Panc1 (cell line): ENCODE measurements around the gene STEAP1B. TPM values are rescaled to one million over a fixed set of nuclear protein-coding genes. Genes with fewer than 3 reads are reported as not detected.
"Not testable (repeated sequence)": the region's sequence is repeated elsewhere in the genome, so short reads cannot be mapped to it uniquely, and the experiment has no call there.

ENCODE experiments used
- ATAC-seq: fragments of 200-7000 bp; cut with Tn5 transposase; 2 replicates; pipeline ENCODE4 v1.9.1; 2020; ENCODE audit warnings: mild to moderate bottlenecking, moderate library complexity
- BruUV-seq: library from RNA; stranded (reverse); fragments of 400-500 nt; replicated peaks from 2 replicates; lab custom pipeline; 2021; lab: Mats Ljungman, UMichigan
- CTCF ChIA-PET: fragments of 300-600 bp; sonication (Branson Sonifier 250); formaldehyde crosslinking; loops from one replicate; lab custom pipeline; 2022; ENCODE audit warnings: antibody characterized with exemption; lab: Charles Lee
- POLR2A ChIA-PET: fragments of 300-600 bp; sonication (Branson Sonifier 250); formaldehyde crosslinking; loops from one replicate; lab custom pipeline; 2022; ENCODE audit warnings: antibody characterized with exemption; lab: Charles Lee
- DNase-seq: peaks from one replicate; pipeline ENCODE4 v3.0.0-alpha.2; 2010; ENCODE audit warnings: low read depth, low spot score
- H3K27ac ChIP-seq: 2 replicates; pipeline ENCODE4 v1.5.1; 2011; ENCODE audit warnings: mild to moderate bottlenecking, low read length, inconsistent platforms
- H3K27me3 ChIP-seq: fragments of 200-500 bp; sonication (Bioruptor generic); 2 replicates; pipeline ENCODE4 v1.6.0; 2014; ENCODE audit warnings: low read length, inconsistent platforms; ENCODE audit not compliant: control insufficient read depth, insufficient read depth
- H3K36me3 ChIP-seq: fragments of 200-500 bp; sonication (Bioruptor generic); 2 replicates; pipeline ENCODE4 v1.5.1; 2014; ENCODE audit warnings: inconsistent platforms, mild to moderate bottlenecking, low read length, moderate library complexity; ENCODE audit not compliant: control insufficient read depth, insufficient read depth
- H3K4me1 ChIP-seq: 2 replicates; pipeline ENCODE4 v1.5.1; 2011; ENCODE audit warnings: inconsistent platforms, mild to moderate bottlenecking, low read length, moderate library complexity; ENCODE audit not compliant: control insufficient read depth, insufficient read depth
- H3K4me3 ChIP-seq, 2 experiments: 2 replicates each; pipeline ENCODE4 v1.5.1; 2011 to 2012; ENCODE audit warnings: low read depth in 2 of 2, low read length in 2 of 2, mild to moderate bottlenecking in 2 of 2, inconsistent platforms in 1 of 2, moderate library complexity in 1 of 2
- H3K9me3 ChIP-seq: fragments of 200-500 bp; sonication (Bioruptor generic); 2 replicates; pipeline ENCODE4 v1.5.1; 2014; ENCODE audit warnings: low read depth, mild to moderate bottlenecking, inconsistent platforms, low read length, moderate library complexity; ENCODE audit not compliant: control insufficient read depth, insufficient read depth
- CTCF ChIP-seq: fragments of 450-650 bp; IDR thresholded peaks from 2 replicates; pipeline ENCODE4 v1.5.1; 2017; ENCODE audit warnings: mild to moderate bottlenecking
- POLR2AphosphoS5 ChIP-seq: IDR thresholded peaks from 2 replicates; pipeline ENCODE4 v1.6.1; 2012; ENCODE audit warnings: mild to moderate bottlenecking, low read depth, low read length, moderate library complexity
- REST ChIP-seq, 2 experiments: IDR thresholded peaks; 2 replicates each; pipeline ENCODE4 v1.6.1; 2011 to 2012; ENCODE audit warnings: low read depth in 2 of 2, control low read depth in 1 of 2, low read length in 1 of 2, mild to moderate bottlenecking in 1 of 2, moderate library complexity in 1 of 2; ENCODE audit not compliant: insufficient read depth in 1 of 2
- SIN3A ChIP-seq: IDR thresholded peaks from 2 replicates; pipeline ENCODE4 v1.6.1; 2012; ENCODE audit warnings: low read depth, mild to moderate bottlenecking, low read length, moderate library complexity, borderline replicate concordance; ENCODE audit not compliant: insufficient read depth
- TCF7L2 ChIP-seq: IDR thresholded peaks from 2 replicates; pipeline ENCODE4 v1.6.1; 2011; ENCODE audit warnings: mild to moderate bottlenecking, low read depth, low read length, inconsistent platforms
- in situ Hi-C: cut with HindIII; loops from 2 replicates; pipeline ENCODE4 v1.10.0; 2016; ENCODE audit warnings: low sequenced_read_pairs, low pct_unique_long_range_greater_than_20kb
- intact Hi-C: fragments of 100-400 bp; cut with micrococcal nuclease; formaldehyde crosslinking; loops from one replicate; pipeline ENCODE4 v1.10.0; 2022; ENCODE audit not compliant: unreplicated experiment
- total RNA-seq: library from RNA; stranded (reverse); gene quantifications from one replicate; pipeline ENCODE4 v1.2.1, GENCODE V29; 2021; ENCODE audit not compliant: unreplicated experiment

Gene STEAP1B
- total RNA-seq, 1 experiment from 2014 or later: 3.3 TPM

- in situ Hi-C loops: no loop called here
- POLR2A ChIA-PET: no interaction called here
- DNase-seq (no peak), ATAC-seq (no peak)
- CTCF ChIA-PET: no interaction called here
- H3K4me3 ChIP-seq: no peak overlapping the region
- no TSS peak for BruUV-seq
- H3K27ac ChIP-seq: no peak overlapping the region
- H3K27me3 ChIP-seq: no peaks in the 10 kb centered on the region
- no peaks in the 10 kb centered on the region for H3K9me3 ChIP-seq
- H3K36me3 ChIP-seq: no peaks in the 10 kb centered on the region
- intact Hi-C loops: no loop called here
- H3K4me1 ChIP-seq: no peaks in the 10 kb centered on the region
- TF ChIP-seq CTCF (no peak), TCF7L2 (no peak), POLR2AphosphoS5 (no peak), SIN3A (no peak), REST (IDR thresholded peaks at IDR 0.05; ENCODE audit: insufficient read depth in 1 of 2, low read depth in 2 of 2, low read length in 1 of 2) (no peak)
Measured at GRCh38 chr7:22433710-22434460, 66.1 kb downstream of the STEAP1B start.

GRCh38 chr7:22433165-22433700 is 66.8 kb downstream of the STEAP1B start:
- CTCF ChIA-PET, H3K27me3 ChIP-seq, H3K4me1 ChIP-seq, DNase-seq, H3K36me3 ChIP-seq, H3K9me3 ChIP-seq, H3K27ac ChIP-seq, BruUV-seq, ATAC-seq, H3K4me3 ChIP-seq, intact Hi-C loops, in situ Hi-C loops, POLR2A ChIA-PET: not testable (repeated sequence)

DNA sequence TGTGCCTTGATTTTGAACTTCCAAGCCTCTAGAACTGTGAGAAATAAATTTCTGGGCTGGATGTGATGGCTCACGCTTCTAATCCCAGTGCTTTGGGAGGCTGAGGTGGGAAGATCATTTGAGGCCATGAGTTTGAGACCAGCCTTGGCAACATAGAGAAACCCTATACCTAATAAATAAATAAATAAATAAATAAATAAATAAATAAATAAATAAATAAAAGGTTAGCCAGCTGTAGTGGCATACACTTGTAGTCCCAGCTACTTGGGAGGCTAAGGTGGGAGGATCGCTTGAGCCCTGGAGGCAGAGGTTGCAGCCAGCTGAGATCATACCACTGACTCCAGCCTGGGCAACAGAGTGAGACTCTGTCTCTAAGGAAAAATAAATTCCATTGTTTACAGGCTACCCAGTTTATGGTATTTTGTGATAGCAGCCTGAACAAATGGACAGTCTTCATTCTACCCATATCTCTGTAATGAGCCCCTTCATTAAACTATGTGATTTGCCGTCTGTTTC is 67.7 kb downstream of the STEAP1B start:
- ChIA-PET CTCF (no interaction called here), POLR2A (no interaction called here)
- Histone ChIP-seq H3K4me3 (no peak overlapping the region), H3K27me3 (no peaks in the 10 kb centered on the region), H3K9me3 (no peaks in the 10 kb centered on the region), H3K27ac (no peak overlapping the region), H3K4me1 (no peaks in the 10 kb centered on the region), H3K36me3 (no peaks in the 10 kb centered on the region)
- intact Hi-C loops: no loop called here
- TF ChIP-seq POLR2AphosphoS5: no peak
- no peak for TF ChIP-seq SIN3A
- TF ChIP-seq TCF7L2: no peak
- no peak for TF ChIP-seq REST (IDR thresholded peaks at IDR 0.05; ENCODE audit: insufficient read depth in 1 of 2, low read depth in 2 of 2, low read length in 1 of 2)
- no peak for TF ChIP-seq CTCF
- ATAC-seq: no peak
- DNase-seq: no peak
- in situ Hi-C loops: no loop called here
- no TSS peak for BruUV-seq
